WTC11 (cell line): ENCODE measurements around the gene GBP1. TPM values are rescaled to one million over a fixed set of nuclear protein-coding genes. Genes with fewer than 3 reads are reported as not detected.

Experiments
- ATAC-seq: fragments of 200-7000 bp; cut with Tn5 transposase; 2 replicates; pipeline ENCODE4 v1.10.0; 2021; ENCODE audit warnings: mild to moderate bottlenecking, moderate library complexity
- CTCF ChIA-PET: fragments of 300-600 bp; sonication (Branson Sonifier 250); formaldehyde crosslinking; loops from one replicate; lab custom pipeline; 2021; ENCODE audit warnings: antibody characterized with exemption; lab: Charles Lee
- POLR2A ChIA-PET: fragments of 350-600 bp; sonication (Branson Sonifier 250); formaldehyde crosslinking; loops from one replicate; lab custom pipeline; 2021; ENCODE audit warnings: antibody characterized with exemption; lab: Charles Lee
- DNase-seq: peaks from one replicate; pipeline ENCODE4 v3.0.0; 2021; ENCODE audit warnings: low spot score
- H3K27ac Mint-ChIP-seq: 2 replicates; pipeline ENCODE4 v1.8.0; 2021; ENCODE audit warnings: mixed read lengths
- H3K27me3 Mint-ChIP-seq: 2 replicates; pipeline ENCODE4 v1.8.0; 2021; ENCODE audit warnings: low read depth, mild to moderate bottlenecking, moderate library complexity, mixed read lengths
- H3K36me3 Mint-ChIP-seq: 2 replicates; pipeline ENCODE4 v1.8.0; 2021; ENCODE audit warnings: mixed read lengths
- H3K4me1 Mint-ChIP-seq: 2 replicates; pipeline ENCODE4 v1.8.0; 2022; ENCODE audit warnings: mixed read lengths
- H3K4me3 Mint-ChIP-seq: 2 replicates; pipeline ENCODE4 v1.8.0; 2021; ENCODE audit warnings: mild to moderate bottlenecking, moderate library complexity, mixed read lengths
- H3K9me3 Mint-ChIP-seq: 2 replicates; pipeline ENCODE4 v1.8.0; 2021; ENCODE audit warnings: mixed read lengths
- CBFB ChIP-seq: sonication (generic); formaldehyde crosslinking; IDR thresholded peaks from 2 replicates; pipeline ENCODE4 v1.8.1; 2022; ENCODE audit warnings: mild to moderate bottlenecking, low read depth, missing genetic modification reagents
- FOXP1 ChIP-seq: sonication (generic); formaldehyde crosslinking; IDR thresholded peaks from 2 replicates; pipeline ENCODE4 v1.8.0; 2022; ENCODE audit warnings: missing genetic modification reagents, mild to moderate bottlenecking, moderate library complexity, borderline replicate concordance
- GRHL2 ChIP-seq: fragments of 250-450 bp; sonication (Bioruptor Pico); IDR thresholded peaks from 2 replicates; pipeline ENCODE4 v1.8.0; 2022; ENCODE audit warnings: mild to moderate bottlenecking, moderate library complexity; ENCODE audit not compliant: insufficient replicate concordance, severe bottlenecking
- JUN ChIP-seq: sonication (generic); formaldehyde crosslinking; IDR thresholded peaks from 2 replicates; pipeline ENCODE4 v1.8.0; 2023; ENCODE audit warnings: mild to moderate bottlenecking, missing genetic modification reagents
- SMAD3 ChIP-seq: sonication (generic); formaldehyde crosslinking; IDR thresholded peaks from 2 replicates; pipeline ENCODE4 v1.8.0; 2022; ENCODE audit warnings: missing genetic modification reagents, mild to moderate bottlenecking, borderline replicate concordance
- TEAD4 ChIP-seq: sonication (generic); formaldehyde crosslinking; IDR thresholded peaks from 2 replicates; pipeline ENCODE4 v1.8.0; 2022; ENCODE audit warnings: mild to moderate bottlenecking, missing genetic modification reagents
- USF2 ChIP-seq: sonication (generic); formaldehyde crosslinking; IDR thresholded peaks from 2 replicates; pipeline ENCODE4 v1.8.1; 2023; ENCODE audit warnings: mild to moderate bottlenecking, missing genetic modification reagents, moderate library complexity
- ZMAT4 ChIP-seq: fragments of 250-450 bp; sonication (Bioruptor Pico); IDR thresholded peaks from 2 replicates; pipeline ENCODE4 v1.9.0; 2021; ENCODE audit warnings: mild to moderate bottlenecking
- ZNF138 ChIP-seq: sonication (generic); formaldehyde crosslinking; conservative IDR thresholded peaks from 2 replicates; pipeline ENCODE4 v1.8.1; 2022; ENCODE audit warnings: mild to moderate bottlenecking, moderate library complexity, missing genetic modification reagents
- ZNF219 ChIP-seq: sonication (generic); formaldehyde crosslinking; IDR thresholded peaks from 2 replicates; pipeline ENCODE4 v1.8.0; 2023; ENCODE audit warnings: missing genetic modification reagents, mild to moderate bottlenecking, borderline replicate concordance
- ZNF232 ChIP-seq: sonication (generic); formaldehyde crosslinking; IDR thresholded peaks from 2 replicates; pipeline ENCODE4 v1.8.0; 2022; ENCODE audit warnings: mild to moderate bottlenecking, missing genetic modification reagents
- ZNF512 ChIP-seq: sonication (generic); formaldehyde crosslinking; IDR thresholded peaks from 2 replicates; pipeline ENCODE4 v1.8.1; 2022; ENCODE audit warnings: missing genetic modification reagents, borderline replicate concordance
- total RNA-seq: library from RNA; stranded (reverse); gene quantifications from 3 replicates; pipeline ENCODE4 v1.2.3, GENCODE V29; 2021
- TF ChIP-seq, protein P1 (sequence below): sonication (generic); formaldehyde crosslinking; IDR thresholded peaks from 2 replicates; pipeline ENCODE4 v1.8.1; 2023; ENCODE audit warnings: mild to moderate bottlenecking, missing genetic modification reagents

The GBP1 gene
- total RNA-seq, 1 experiment from 2014 or later = 0.20 TPM

DNA sequence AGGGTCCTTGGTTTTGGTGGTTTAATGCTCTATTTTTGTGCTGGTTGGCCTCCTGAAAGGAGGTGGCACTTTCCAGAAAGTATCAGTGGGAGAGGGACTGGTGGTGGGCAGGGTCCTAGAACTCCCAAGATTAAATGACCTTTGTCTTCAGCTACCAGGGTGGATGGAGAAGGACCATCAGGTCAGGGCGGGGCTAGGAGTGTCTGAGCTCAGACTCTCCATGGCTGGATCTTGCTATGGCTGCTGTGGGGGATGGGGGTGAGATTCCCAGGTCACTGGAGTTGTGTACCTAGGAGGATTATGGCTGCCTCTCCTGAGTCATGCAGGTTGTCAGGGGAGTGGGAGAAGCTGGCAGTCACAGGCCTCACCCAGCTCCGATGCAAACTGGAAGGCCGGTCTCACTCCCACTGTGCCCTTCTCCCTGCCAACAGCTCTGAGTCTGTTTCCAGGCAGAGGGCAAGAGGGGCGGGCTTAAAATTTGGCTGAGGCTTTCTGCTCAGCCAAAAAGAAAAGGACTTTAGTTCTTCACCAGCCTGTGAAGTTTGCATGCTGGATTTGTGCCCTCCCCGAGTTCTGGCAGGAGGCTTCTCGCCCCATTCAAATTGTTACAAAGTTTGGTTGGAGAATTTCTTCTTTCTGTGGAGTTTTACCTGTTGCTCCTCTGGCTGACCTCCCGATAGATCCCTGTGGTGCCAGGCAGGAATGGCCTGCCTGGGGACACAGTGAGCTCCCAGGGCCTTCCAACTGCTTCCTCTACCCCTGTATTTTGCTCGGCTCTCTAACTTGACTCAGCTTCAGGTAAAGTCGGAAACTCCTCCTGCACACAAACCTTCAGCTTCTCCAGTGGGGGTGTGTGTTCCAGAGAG, 59.5 kb downstream of the GBP1 start:
- no peaks in the 10 kb centered on the region for H3K36me3 Mint-ChIP-seq
- no peak for TF ChIP-seq ZMAT4 (CRISPR knock-in tag)
- TF ChIP-seq TEAD4 (CRISPR knock-in tag) = no peak
- no peak for TF ChIP-seq FOXP1 (CRISPR knock-in tag)
- TF ChIP-seq, protein P1, sequence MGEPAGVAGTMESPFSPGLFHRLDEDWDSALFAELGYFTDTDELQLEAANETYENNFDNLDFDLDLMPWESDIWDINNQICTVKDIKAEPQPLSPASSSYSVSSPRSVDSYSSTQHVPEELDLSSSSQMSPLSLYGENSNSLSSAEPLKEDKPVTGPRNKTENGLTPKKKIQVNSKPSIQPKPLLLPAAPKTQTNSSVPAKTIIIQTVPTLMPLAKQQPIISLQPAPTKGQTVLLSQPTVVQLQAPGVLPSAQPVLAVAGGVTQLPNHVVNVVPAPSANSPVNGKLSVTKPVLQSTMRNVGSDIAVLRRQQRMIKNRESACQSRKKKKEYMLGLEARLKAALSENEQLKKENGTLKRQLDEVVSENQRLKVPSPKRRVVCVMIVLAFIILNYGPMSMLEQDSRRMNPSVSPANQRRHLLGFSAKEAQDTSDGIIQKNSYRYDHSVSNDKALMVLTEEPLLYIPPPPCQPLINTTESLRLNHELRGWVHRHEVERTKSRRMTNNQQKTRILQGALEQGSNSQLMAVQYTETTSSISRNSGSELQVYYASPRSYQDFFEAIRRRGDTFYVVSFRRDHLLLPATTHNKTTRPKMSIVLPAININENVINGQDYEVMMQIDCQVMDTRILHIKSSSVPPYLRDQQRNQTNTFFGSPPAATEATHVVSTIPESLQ (CRISPR knock-in tag) = no peak
- TF ChIP-seq ZNF512 (CRISPR knock-in tag) = no peak
- no peak for TF ChIP-seq ZNF219 (CRISPR knock-in tag)
- TF ChIP-seq GRHL2 (CRISPR knock-in tag) = no peak
- TF ChIP-seq CBFB (CRISPR knock-in tag) = no peak
- TF ChIP-seq SMAD3 (CRISPR knock-in tag) = no peak
- no peak for TF ChIP-seq JUN (CRISPR knock-in tag)
- no peak for TF ChIP-seq USF2
- no peak for TF ChIP-seq ZNF232 (CRISPR knock-in tag)
- TF ChIP-seq ZNF138 (CRISPR knock-in tag) = no peak
- H3K27ac Mint-ChIP-seq = no peak overlapping the region
- H3K9me3 Mint-ChIP-seq = no peaks in the 10 kb centered on the region
- POLR2A ChIA-PET = no interaction called here
- CTCF ChIA-PET = no interaction called here
- no peak for ATAC-seq
- H3K4me1 Mint-ChIP-seq = no peaks in the 10 kb centered on the region; the same call in 1 of the 2 replicates
- H3K27me3 Mint-ChIP-seq = no peaks in the 10 kb centered on the region; the same call in 1 of the 2 replicates
- no peak for DNase-seq
- H3K4me3 Mint-ChIP-seq = no peak overlapping the region

Other genes with a start within 250 kb of the GBP1 start
- 14.2 to 16.8 TPM (median 15.1 TPM) in 3 replicates for gene GTF2B, start 173.6 kb downstream of the GBP1 start, total RNA-seq
- 34.6 to 37.0 TPM (median 36.2 TPM) in 3 replicates for gene KYAT3, start 72.6 kb downstream of the GBP1 start, total RNA-seq
- 22.0 to 25.9 TPM (median 24.0 TPM) in 3 replicates for gene RBMXL1, start 72.6 kb downstream of the GBP1 start, total RNA-seq
- 0.18 TPM in 2 of 3 replicates, not detected in the other for gene GBP3, start 42.3 kb downstream of the GBP1 start, total RNA-seq
- 0.24 to 0.69 TPM (median 0.46 TPM) in 3 replicates for gene GBP2, start 60.9 kb upstream of the GBP1 start, total RNA-seq
- not detected in 3 replicates for gene GBP7, start 110.8 kb upstream of the GBP1 start, total RNA-seq
- 0.05 to 0.09 TPM (median 0.09 TPM) in 3 replicates for gene GBP4, start 133.7 kb upstream of the GBP1 start, total RNA-seq
- gene GBP5, start 207.7 kb upstream of the GBP1 start, total RNA-seq = 0.17 to 0.25 TPM (median 0.23 TPM) in 3 replicates